ENCODE measurements around the gene HLCS. TPM values are rescaled to one million over a fixed set of nuclear protein-coding genes. Genes with fewer than 3 reads are reported as not detected.

HLCS gene
- total and polyA plus RNA-seq, 2 of the 8 experiments (the other 6 are each of a cell fraction or from before 2014, with no cell fraction given): 4.7 to 12.2 TPM

DNA sequence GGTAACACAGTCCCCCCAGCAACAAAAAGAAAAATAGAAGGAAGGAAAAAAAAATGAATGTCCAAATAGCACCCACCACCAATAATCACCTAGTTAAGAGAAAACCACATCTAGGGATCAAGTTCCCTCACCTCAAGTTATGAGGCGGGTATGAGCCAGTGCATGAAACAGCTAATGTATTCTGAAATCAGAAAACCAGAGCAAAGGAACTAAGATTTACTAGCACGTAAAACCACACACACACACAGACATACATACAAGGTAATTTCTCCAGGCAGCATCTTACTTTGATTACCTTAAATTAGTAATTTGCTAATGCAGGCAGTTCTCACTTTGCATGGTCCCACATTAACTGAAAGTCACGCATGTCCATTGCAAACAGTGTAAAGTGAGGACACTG lies 109.8 kb downstream of the HLCS start (continued):
- TF ChIP-seq, protein P1, sequence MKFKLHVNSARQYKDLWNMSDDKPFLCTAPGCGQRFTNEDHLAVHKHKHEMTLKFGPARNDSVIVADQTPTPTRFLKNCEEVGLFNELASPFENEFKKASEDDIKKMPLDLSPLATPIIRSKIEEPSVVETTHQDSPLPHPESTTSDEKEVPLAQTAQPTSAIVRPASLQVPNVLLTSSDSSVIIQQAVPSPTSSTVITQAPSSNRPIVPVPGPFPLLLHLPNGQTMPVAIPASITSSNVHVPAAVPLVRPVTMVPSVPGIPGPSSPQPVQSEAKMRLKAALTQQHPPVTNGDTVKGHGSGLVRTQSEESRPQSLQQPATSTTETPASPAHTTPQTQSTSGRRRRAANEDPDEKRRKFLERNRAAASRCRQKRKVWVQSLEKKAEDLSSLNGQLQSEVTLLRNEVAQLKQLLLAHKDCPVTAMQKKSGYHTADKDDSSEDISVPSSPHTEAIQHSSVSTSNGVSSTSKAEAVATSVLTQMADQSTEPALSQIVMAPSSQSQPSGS (IDR thresholded peaks at IDR 0.05; ENCODE audit: low read length): no peak
- TF ChIP-seq CBX5 (IDR thresholded peaks at IDR 0.05; ENCODE audit: low read depth, low read length) (no peak), CTBP2 (IDR thresholded peaks at IDR 0.05; ENCODE audit: borderline replicate concordance, insufficient read depth, insufficient read length, low read length) (no peak)
- TF ChIP-seq, protein P2, sequence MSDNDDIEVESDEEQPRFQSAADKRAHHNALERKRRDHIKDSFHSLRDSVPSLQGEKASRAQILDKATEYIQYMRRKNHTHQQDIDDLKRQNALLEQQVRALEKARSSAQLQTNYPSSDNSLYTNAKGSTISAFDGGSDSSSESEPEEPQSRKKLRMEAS (IDR thresholded peaks at IDR 0.05): no peak

All from H1 (cell line).